Measurements from ENCODE around the gene PCSK6.

Gene PCSK6

GRCh38 chr15:101437209-101437608, 52.3 kb downstream of the PCSK6 start:
- DNase-seq (ENCODE audit: low read depth in 2 of 2) = no peak
- no peak overlapping the region for H3K4me3 ChIP-seq (replicated peaks in 1 of 2; ENCODE audit: low read depth in 2 of 2, low read length in 2 of 2)
- TF ChIP-seq, protein P1, sequence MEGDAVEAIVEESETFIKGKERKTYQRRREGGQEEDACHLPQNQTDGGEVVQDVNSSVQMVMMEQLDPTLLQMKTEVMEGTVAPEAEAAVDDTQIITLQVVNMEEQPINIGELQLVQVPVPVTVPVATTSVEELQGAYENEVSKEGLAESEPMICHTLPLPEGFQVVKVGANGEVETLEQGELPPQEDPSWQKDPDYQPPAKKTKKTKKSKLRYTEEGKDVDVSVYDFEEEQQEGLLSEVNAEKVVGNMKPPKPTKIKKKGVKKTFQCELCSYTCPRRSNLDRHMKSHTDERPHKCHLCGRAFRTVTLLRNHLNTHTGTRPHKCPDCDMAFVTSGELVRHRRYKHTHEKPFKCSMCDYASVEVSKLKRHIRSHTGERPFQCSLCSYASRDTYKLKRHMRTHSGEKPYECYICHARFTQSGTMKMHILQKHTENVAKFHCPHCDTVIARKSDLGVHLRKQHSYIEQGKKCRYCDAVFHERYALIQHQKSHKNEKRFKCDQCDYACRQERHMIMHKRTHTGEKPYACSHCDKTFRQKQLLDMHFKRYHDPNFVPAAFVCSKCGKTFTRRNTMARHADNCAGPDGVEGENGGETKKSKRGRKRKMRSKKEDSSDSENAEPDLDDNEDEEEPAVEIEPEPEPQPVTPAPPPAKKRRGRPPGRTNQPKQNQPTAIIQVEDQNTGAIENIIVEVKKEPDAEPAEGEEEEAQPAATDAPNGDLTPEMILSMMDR (IDR thresholded peaks at IDR 0.05; ENCODE audit: low read depth, low read length) = no peak

GRCh38 chr15:101436526-101436925, 53.0 kb downstream of the PCSK6 start:
- no peak for DNase-seq (ENCODE audit: low read depth in 2 of 2)
- TF ChIP-seq, protein P1 (IDR thresholded peaks at IDR 0.05; ENCODE audit: low read depth, low read length) = no peak
- H3K4me3 ChIP-seq (replicated peaks in 1 of 2; ENCODE audit: low read depth in 2 of 2, low read length in 2 of 2) = no peak overlapping the region

DNA sequence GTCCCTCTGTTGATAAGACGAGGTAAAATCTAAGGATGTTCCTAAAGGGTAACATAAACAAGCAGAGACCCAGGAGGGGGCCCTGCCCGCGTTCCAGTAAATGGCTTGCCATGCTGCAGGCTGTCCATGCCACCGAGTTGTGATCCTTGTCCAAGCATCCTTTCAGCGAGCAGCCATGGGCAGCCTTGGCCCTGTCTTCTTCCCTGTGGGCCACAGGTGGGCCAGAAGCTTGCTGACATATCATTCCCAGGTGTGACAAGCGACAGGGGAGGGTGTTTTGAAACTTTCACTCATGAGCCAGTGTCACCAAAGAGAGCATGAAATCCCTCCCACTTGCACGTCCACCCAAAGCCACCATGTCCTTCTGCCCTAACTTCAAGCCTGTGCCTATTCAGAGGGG, 53.7 kb downstream of the PCSK6 start:
- no peak overlapping the region for H3K4me3 ChIP-seq (replicated peaks in 1 of 2; ENCODE audit: low read depth in 2 of 2, low read length in 2 of 2)
- TF ChIP-seq, protein P1 (IDR thresholded peaks at IDR 0.05; ENCODE audit: low read depth, low read length) = no peak
- no peak for DNase-seq (ENCODE audit: low read depth in 2 of 2)

DNA sequence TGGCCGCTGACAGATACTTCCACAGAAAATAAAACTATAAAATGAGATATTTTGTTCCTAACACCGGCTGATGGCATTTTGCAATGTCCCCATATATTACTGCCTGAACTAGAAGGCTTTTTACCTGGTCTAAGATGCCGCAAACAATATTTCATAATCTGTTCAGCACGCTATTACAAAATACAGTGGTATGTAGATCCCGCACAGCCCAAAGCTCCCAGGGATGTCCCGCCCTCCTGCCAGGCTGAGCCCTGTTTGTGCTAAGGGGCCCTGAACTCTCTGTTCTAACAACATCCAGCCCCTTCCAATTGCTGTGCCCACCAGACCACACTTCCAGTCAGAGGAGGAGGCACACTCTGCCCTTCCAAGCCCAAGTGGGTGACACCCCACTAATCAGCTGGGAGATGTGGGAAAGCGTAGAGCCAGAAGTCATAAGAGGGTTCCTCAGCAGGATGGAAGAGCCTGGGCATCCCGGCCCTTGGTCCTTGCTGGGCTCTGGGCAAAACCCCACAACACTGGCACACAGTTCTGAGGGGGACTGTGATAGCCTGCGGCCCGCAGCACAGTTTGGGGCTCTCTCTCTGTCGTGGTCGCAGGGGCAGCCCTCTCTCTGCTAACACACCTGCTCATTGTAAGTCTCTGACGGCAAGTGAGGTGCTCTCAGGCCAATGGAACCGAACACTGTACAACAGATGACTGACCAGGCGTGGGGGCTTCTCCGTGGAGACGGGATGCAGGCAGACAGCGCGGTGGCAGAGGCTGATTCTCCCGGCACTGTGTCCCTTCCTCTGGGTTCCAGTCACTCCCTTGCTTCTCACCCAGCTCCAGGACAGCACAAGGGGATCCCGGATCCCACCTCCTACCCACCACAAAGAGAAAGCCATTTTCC, 55.2 kb downstream of the PCSK6 start:
- no peak for DNase-seq (ENCODE audit: low read depth in 2 of 2)
- TF ChIP-seq, protein P1 (IDR thresholded peaks at IDR 0.05; ENCODE audit: low read depth, low read length) = no peak
- no peak overlapping the region for H3K4me3 ChIP-seq (replicated peaks in 1 of 2; ENCODE audit: low read depth in 2 of 2, low read length in 2 of 2)

GRCh38 chr15:101433396-101433795, 56.1 kb downstream of the PCSK6 start:
- H3K4me3 ChIP-seq (replicated peaks in 1 of 2; ENCODE audit: low read depth in 2 of 2, low read length in 2 of 2) = no peak overlapping the region
- no peak for DNase-seq (ENCODE audit: low read depth in 2 of 2)
- TF ChIP-seq, protein P1 (IDR thresholded peaks at IDR 0.05; ENCODE audit: low read depth, low read length) = no peak

GRCh38 chr15:101432982-101433381, 56.5 kb downstream of the PCSK6 start:
- no peak overlapping the region for H3K4me3 ChIP-seq (replicated peaks in 1 of 2; ENCODE audit: low read depth in 2 of 2, low read length in 2 of 2)
- no peak for DNase-seq (ENCODE audit: low read depth in 2 of 2)
- TF ChIP-seq, protein P1 (IDR thresholded peaks at IDR 0.05; ENCODE audit: low read depth, low read length) = no peak

Data from cardiac fibroblast (primary cell).